PC-3 (cell line): ENCODE measurements around the gene DNAJA2. TPM values are rescaled to one million over a fixed set of nuclear protein-coding genes. Genes with fewer than 3 reads are reported as not detected.

ENCODE experiments used
- ATAC-seq: fragments of 200-7000 bp; cut with Tn5 transposase; 2 replicates; pipeline ENCODE4 v1.9.1; 2020; ENCODE audit warnings: mild to moderate bottlenecking, moderate library complexity
- BruUV-seq: library from RNA; stranded (reverse); fragments of 400-500 nt; replicated peaks from 2 replicates; lab custom pipeline; 2021; lab: Mats Ljungman, UMichigan
- CTCF ChIA-PET: fragments of 300-600 bp; sonication (Branson Sonifier 250); formaldehyde crosslinking; loops from one replicate; lab custom pipeline; 2022; ENCODE audit warnings: antibody characterized with exemption; lab: Charles Lee
- POLR2A ChIA-PET: fragments of 300-600 bp; sonication (Branson Sonifier 250); formaldehyde crosslinking; loops from one replicate; lab custom pipeline; 2022; ENCODE audit warnings: antibody characterized with exemption; ENCODE audit not compliant: unreplicated experiment; lab: Charles Lee
- DNase-seq: peaks from one replicate; pipeline ENCODE4 v3.0.0-alpha.2; 2015
- H2AFZ ChIP-seq: fragments of 300-600 bp; sonication (generic); 2 replicates; pipeline ENCODE4 v1.6.0; 2016; ENCODE audit warnings: antibody characterized with exemption, low read length
- H3F3A ChIP-seq: fragments of 300-600 bp; sonication (generic); one replicate; pipeline ENCODE4 v1.6.0; 2017; ENCODE audit warnings: antibody characterized with exemption, low read length, control low read depth, mild to moderate bottlenecking; ENCODE audit not compliant: unreplicated experiment
- H3K27ac ChIP-seq: fragments of 300-600 bp; sonication (generic); 2 replicates; pipeline ENCODE4 v1.5.1; 2016; ENCODE audit warnings: mild to moderate bottlenecking, low read length
- H3K27me3 ChIP-seq: fragments of 300-600 bp; sonication (generic); 2 replicates; pipeline ENCODE4 v1.6.1; 2016; ENCODE audit warnings: low read length, mixed read lengths
- H3K36me3 ChIP-seq: fragments of 300-600 bp; sonication (generic); 2 replicates; pipeline ENCODE4 v1.6.1; 2016; ENCODE audit warnings: low read depth, mixed run types, low read length, mixed read lengths
- H3K4me1 ChIP-seq: fragments of 300-600 bp; sonication (generic); 2 replicates; pipeline ENCODE4 v1.5.1; 2016; ENCODE audit warnings: low read length; ENCODE audit not compliant: insufficient read depth
- H3K4me2 ChIP-seq: fragments of 300-600 bp; sonication (generic); 2 replicates; pipeline ENCODE4 v1.6.0; 2016; ENCODE audit warnings: low read length
- H3K4me3 ChIP-seq: fragments of 300-600 bp; sonication (generic); 2 replicates; pipeline ENCODE4 v1.5.1; 2016; ENCODE audit warnings: mild to moderate bottlenecking, low read length, mixed read lengths
- H3K79me2 ChIP-seq: fragments of 300-600 bp; sonication (generic); 2 replicates; pipeline ENCODE4 v1.6.1; 2017; ENCODE audit warnings: low read length, mixed read lengths
- H3K9ac ChIP-seq: fragments of 300-600 bp; sonication (generic); 2 replicates; pipeline ENCODE4 v1.6.0; 2016; ENCODE audit warnings: mild to moderate bottlenecking, low read length
- H3K9me2 ChIP-seq: fragments of 300-600 bp; sonication (generic); replicated peaks from 2 replicates; pipeline ENCODE4 v1.6.1; 2016; ENCODE audit warnings: mixed run types, low read length, mixed read lengths
- H3K9me3 ChIP-seq: fragments of 300-600 bp; sonication (generic); 2 replicates; pipeline ENCODE4 v1.6.1; 2016; ENCODE audit warnings: low read length, mixed read lengths
- H4K20me1 ChIP-seq: fragments of 300-600 bp; sonication (generic); 2 replicates; pipeline ENCODE4 v1.6.1; 2016; ENCODE audit warnings: low read length, mixed read lengths
- EZH2 ChIP-seq: fragments of 300-600 bp; sonication (generic); IDR thresholded peaks from one replicate; pipeline ENCODE4 v1.6.1; 2017; ENCODE audit warnings: antibody characterized with exemption, mild to moderate bottlenecking, low read length; ENCODE audit not compliant: unreplicated experiment
- EZH2phosphoT487 ChIP-seq: fragments of 300-600 bp; sonication (generic); IDR thresholded peaks from 2 replicates; pipeline ENCODE4 v1.6.1; 2018; ENCODE audit warnings: mild to moderate bottlenecking, antibody characterized with exemption, low read length, borderline replicate concordance
- intact Hi-C: fragments of 100-400 bp; cut with micrococcal nuclease; formaldehyde crosslinking; loops from 2 replicates; pipeline ENCODE4 v1.9.0; 2023
- total RNA-seq: library from RNA; depleted of rRNA; stranded (reverse); fragments of >200 nt; gene quantifications from 2 replicates; pipeline ENCODE4 v1.2.3, GENCODE V29; 2014
- TF ChIP-seq, protein P1 (sequence below): fragments of 300-600 bp; sonication (generic); conservative IDR thresholded peaks from 2 replicates; pipeline ENCODE4 v1.5.1; 2017; ENCODE audit warnings: antibody characterized with exemption, low read depth, mild to moderate bottlenecking, low read length

The DNAJA2 gene
- total RNA-seq, 1 experiment from 2014 or later, result 44.5 TPM

DNA sequence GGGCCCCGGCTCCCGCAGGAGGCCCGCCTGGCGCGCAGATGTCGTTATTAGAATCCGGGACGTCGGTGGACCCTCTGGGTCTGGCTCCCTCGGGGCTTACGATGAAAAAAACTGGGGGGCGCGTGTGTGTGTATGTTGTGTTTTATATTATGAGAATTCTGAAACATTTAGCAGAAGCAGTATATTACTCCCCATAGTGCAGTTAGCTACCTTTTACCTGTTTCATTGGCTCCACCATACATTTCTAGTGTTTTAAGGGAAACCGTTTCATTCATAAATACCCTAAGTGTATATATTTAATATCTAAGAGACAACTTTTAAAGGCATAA is 486 bp upstream of the DNAJA2 start:
- no peaks in the 10 kb centered on the region for H3K9me3 ChIP-seq
- H3K27ac ChIP-seq, result peak overlapping the region; percentile 52
- H3K4me3 ChIP-seq, result peak overlapping the region; percentile 87
- H3K36me3 ChIP-seq, result peaks cover 14% of the 10 kb centered on the region; the same call in 1 of the 2 replicates
- H3K9ac ChIP-seq, result peak overlapping the region; percentile 88
- no peaks in the 10 kb centered on the region for H3K27me3 ChIP-seq
- POLR2A ChIA-PET, result no interaction called here
- H3F3A ChIP-seq, result no peaks in the 10 kb centered on the region
- peaks cover 34% of the 10 kb centered on the region for H3K4me1 ChIP-seq
- CTCF ChIA-PET, result no interaction called here
- H2AFZ ChIP-seq, result peak overlapping the region; percentile 94
- ATAC-seq, result no peak
- peak overlapping the region; percentile 97 for H3K4me2 ChIP-seq
- TF ChIP-seq EZH2phosphoT487, result no peak
- TF ChIP-seq, protein P1, sequence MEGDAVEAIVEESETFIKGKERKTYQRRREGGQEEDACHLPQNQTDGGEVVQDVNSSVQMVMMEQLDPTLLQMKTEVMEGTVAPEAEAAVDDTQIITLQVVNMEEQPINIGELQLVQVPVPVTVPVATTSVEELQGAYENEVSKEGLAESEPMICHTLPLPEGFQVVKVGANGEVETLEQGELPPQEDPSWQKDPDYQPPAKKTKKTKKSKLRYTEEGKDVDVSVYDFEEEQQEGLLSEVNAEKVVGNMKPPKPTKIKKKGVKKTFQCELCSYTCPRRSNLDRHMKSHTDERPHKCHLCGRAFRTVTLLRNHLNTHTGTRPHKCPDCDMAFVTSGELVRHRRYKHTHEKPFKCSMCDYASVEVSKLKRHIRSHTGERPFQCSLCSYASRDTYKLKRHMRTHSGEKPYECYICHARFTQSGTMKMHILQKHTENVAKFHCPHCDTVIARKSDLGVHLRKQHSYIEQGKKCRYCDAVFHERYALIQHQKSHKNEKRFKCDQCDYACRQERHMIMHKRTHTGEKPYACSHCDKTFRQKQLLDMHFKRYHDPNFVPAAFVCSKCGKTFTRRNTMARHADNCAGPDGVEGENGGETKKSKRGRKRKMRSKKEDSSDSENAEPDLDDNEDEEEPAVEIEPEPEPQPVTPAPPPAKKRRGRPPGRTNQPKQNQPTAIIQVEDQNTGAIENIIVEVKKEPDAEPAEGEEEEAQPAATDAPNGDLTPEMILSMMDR, result no peak
- no peak for TF ChIP-seq EZH2
- BruUV-seq, result TSS peak; percentile 95
- H3K9me2 ChIP-seq, result no peaks in the 10 kb centered on the region
- DNase-seq, result no peak
- intact Hi-C loops, result loop anchor here (2.0 kb wide), 1 partner anchor 31 kb away; no protein-coding TSS in a partner anchor
- H4K20me1 ChIP-seq, result peaks cover 17% of the 10 kb centered on the region; the same call in 1 of the 2 replicates
- H3K79me2 ChIP-seq, result peaks cover 54% of the 10 kb centered on the region

DNA sequence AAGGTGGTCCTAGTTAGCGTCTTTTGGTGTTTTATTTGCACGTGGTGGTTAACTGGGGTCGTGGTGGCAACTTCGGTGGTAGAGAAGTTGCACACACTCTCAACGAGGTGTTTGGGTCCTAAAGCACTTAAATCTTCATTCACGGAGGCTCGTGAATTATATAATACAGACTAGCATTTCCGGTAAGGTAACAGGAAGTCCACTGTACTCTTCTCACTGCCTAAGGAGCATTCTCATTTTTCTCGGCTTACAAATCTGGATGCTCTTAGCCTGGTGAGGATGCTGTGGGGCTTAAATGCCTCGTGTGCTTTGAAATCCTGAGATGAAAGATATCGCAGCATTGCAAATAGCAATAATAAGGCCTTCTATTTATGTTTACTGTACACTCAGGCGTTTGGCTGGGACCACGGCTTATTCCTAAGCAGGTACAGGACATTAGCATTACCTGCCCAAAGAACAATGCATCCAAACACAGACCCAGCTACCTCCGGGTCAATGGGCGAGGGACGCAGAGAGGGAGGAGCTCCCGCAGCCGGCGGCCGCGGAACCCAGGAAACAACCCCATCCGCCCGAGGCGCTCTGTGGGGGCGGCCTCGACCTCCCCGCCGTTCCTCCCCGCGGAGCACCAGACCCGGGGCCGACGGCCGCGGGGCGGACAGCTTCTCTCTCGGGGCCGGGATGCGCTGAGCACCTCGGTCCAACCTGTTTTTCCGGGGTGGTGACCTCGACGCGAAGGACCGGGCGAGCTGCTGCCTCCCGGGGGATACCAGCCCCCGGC is 856 bp downstream of the DNAJA2 start:
- H4K20me1 ChIP-seq, result peaks cover 21% of the 10 kb centered on the region; the same call in 1 of the 2 replicates
- CTCF ChIA-PET, result no interaction called here

More for the DNA sequence above, 856 bp downstream of the DNAJA2 start:
- peak overlapping the region; percentile 52 for H3K27ac ChIP-seq
- peak overlapping the region; percentile 38 for H2AFZ ChIP-seq
- peaks cover 65% of the 10 kb centered on the region for H3K79me2 ChIP-seq
- ATAC-seq, result peak; percentile 30
- H3F3A ChIP-seq, result no peaks in the 10 kb centered on the region
- TSS peak; percentile 59 for BruUV-seq
- POLR2A ChIA-PET, result no interaction called here
- peak; percentile 30 for DNase-seq
- no peaks in the 10 kb centered on the region for H3K9me3 ChIP-seq
- peak overlapping the region; percentile 97 for H3K4me2 ChIP-seq
- H3K4me3 ChIP-seq, result peak overlapping the region; percentile 87
- no peaks in the 10 kb centered on the region for H3K9me2 ChIP-seq
- peaks cover 34% of the 10 kb centered on the region for H3K4me1 ChIP-seq
- no peaks in the 10 kb centered on the region for H3K27me3 ChIP-seq
- H3K36me3 ChIP-seq, result peaks cover 27% of the 10 kb centered on the region
- peak overlapping the region; percentile 88 for H3K9ac ChIP-seq
- intact Hi-C loops, result no loop called here
- TF ChIP-seq EZH2phosphoT487 (no peak), EZH2 (no peak)
- TF ChIP-seq, protein P1, result no peak
